HepG2 (cell line): ENCODE data around the gene SPAG6. TPM values are rescaled to one million over a fixed set of nuclear protein-coding genes. Genes with fewer than 3 reads are reported as not detected.

ENCODE experiments used
- ATRX ChIP-seq: sonication (generic); formaldehyde crosslinking; IDR thresholded peaks from 2 replicates; pipeline ENCODE4 v1.4.0; 2020; ENCODE audit warnings: missing genetic modification reagents, borderline replicate concordance
- BCL6 ChIP-seq: IDR thresholded peaks from 2 replicates; pipeline ENCODE4 v1.6.1; 2016; ENCODE audit warnings: missing genetic modification reagents, missing compliant biosample characterization
- FOXO1 ChIP-seq: sonication (generic); formaldehyde crosslinking; IDR thresholded peaks from 2 replicates; pipeline ENCODE4 v1.4.0; 2020; ENCODE audit warnings: missing genetic modification reagents
- GATAD2A ChIP-seq: IDR thresholded peaks from 2 replicates; pipeline ENCODE4 v1.6.1; 2016
- MBNL3 ChIP-seq: fragments of 250-450 bp; sonication (Bioruptor Pico); conservative IDR thresholded peaks from 2 replicates; pipeline ENCODE4 v1.8.0; 2022; ENCODE audit warnings: mild to moderate bottlenecking, inconsistent platforms
- MIER2 ChIP-seq: IDR thresholded peaks from 2 replicates; pipeline ENCODE4 v1.6.1; 2016; ENCODE audit warnings: missing biosample characterization, missing genetic modification reagents
- NCOA1 ChIP-seq: sonication (generic); formaldehyde crosslinking; IDR thresholded peaks from 2 replicates; pipeline ENCODE4 v1.9.0; 2021; ENCODE audit warnings: missing genetic modification reagents
- NFKB2 ChIP-seq: sonication (generic); formaldehyde crosslinking; IDR thresholded peaks from 2 replicates; pipeline ENCODE4 v1.4.0; 2020; ENCODE audit warnings: missing genetic modification reagents, borderline replicate concordance
- RNF2 ChIP-seq: fragments of 450-650 bp; conservative IDR thresholded peaks from 2 replicates; pipeline ENCODE4 v1.6.1; 2016; ENCODE audit warnings: low read depth
- SMARCE1 ChIP-seq: fragments of 450-650 bp; IDR thresholded peaks from 2 replicates; pipeline ENCODE4 v1.6.1; 2017; ENCODE audit warnings: borderline replicate concordance
- ZIK1 ChIP-seq: sonication (generic); formaldehyde crosslinking; IDR thresholded peaks from 2 replicates; pipeline ENCODE4 v1.5.0; 2020; ENCODE audit warnings: mild to moderate bottlenecking, low read depth, missing genetic modification reagents, borderline replicate concordance
- ZNF10 ChIP-seq: sonication (generic); formaldehyde crosslinking; IDR thresholded peaks from 2 replicates; pipeline ENCODE4 v1.4.0; 2020; ENCODE audit warnings: mild to moderate bottlenecking, low read depth, missing genetic modification reagents, borderline replicate concordance
- ZNF746 ChIP-seq: sonication (generic); formaldehyde crosslinking; IDR thresholded peaks from 2 replicates; pipeline ENCODE4 v1.8.0; 2022; ENCODE audit warnings: mild to moderate bottlenecking, missing genetic modification reagents
- ZNF777 ChIP-seq: sonication (generic); formaldehyde crosslinking; IDR thresholded peaks from 2 replicates; pipeline ENCODE4 v1.4.0; 2020; ENCODE audit warnings: missing genetic modification reagents
- ZNF83 ChIP-seq: sonication (generic); formaldehyde crosslinking; IDR thresholded peaks from 2 replicates; pipeline ENCODE4 v1.4.0; 2020; ENCODE audit warnings: missing genetic modification reagents, mild to moderate bottlenecking, borderline replicate concordance
- polyA plus RNA-seq, 8 experiments: library from polyadenylated mRNA; depleted of rRNA in 3 of 8; stranded (reverse) in 7 of 8; unstranded in 1 of 8; fragments of >200 nt; fragmentation: Illumina TruSeq in 4 of 8; extraction: Trizol in 4 of 8; gene quantifications; 2 replicates each; pipeline versions ENCODE4 v1.2.1 to v1.2.3, GENCODE V29; 2011 to 2016; ENCODE audit warnings: low read depth in 4 of 8, missing spikeins in 1 of 8, mixed read lengths in 1 of 8; ENCODE audit not compliant: insufficient read depth in 1 of 8
- total RNA-seq, 5 experiments: library from RNA; depleted of rRNA; stranded (reverse); fragments of >200 nt; fragmentation: Illumina TruSeq; extraction: Trizol; gene quantifications; 2 replicates each; pipeline ENCODE4 v1.2.3, GENCODE V29; 2016; ENCODE audit warnings: low read depth in 1 of 5
- TF ChIP-seq, protein P1 (sequence below): IDR thresholded peaks from 2 replicates; pipeline ENCODE4 v1.4.0; 2020; ENCODE audit warnings: mild to moderate bottlenecking, missing genetic modification reagents
- TF ChIP-seq, protein P2 (sequence below): sonication (generic); formaldehyde crosslinking; IDR thresholded peaks from 2 replicates; pipeline ENCODE4 v1.4.0; 2020; ENCODE audit warnings: missing genetic modification reagents, borderline replicate concordance
- TF ChIP-seq, protein P3 (sequence below): sonication (generic); formaldehyde crosslinking; IDR thresholded peaks from 2 replicates; pipeline ENCODE4 v1.5.1; 2020; ENCODE audit warnings: mild to moderate bottlenecking, moderate library complexity, missing genetic modification reagents
- TF ChIP-seq, protein P4 (sequence below): sonication (generic); formaldehyde crosslinking; IDR thresholded peaks from 2 replicates; pipeline ENCODE4 v1.4.0; 2020; ENCODE audit warnings: missing genetic modification reagents

The SPAG6 gene
- total and polyA plus RNA-seq, 2 of the 13 experiments (the other 11 are each of a cell fraction or from before 2014, with no cell fraction given): not detected

DNA sequence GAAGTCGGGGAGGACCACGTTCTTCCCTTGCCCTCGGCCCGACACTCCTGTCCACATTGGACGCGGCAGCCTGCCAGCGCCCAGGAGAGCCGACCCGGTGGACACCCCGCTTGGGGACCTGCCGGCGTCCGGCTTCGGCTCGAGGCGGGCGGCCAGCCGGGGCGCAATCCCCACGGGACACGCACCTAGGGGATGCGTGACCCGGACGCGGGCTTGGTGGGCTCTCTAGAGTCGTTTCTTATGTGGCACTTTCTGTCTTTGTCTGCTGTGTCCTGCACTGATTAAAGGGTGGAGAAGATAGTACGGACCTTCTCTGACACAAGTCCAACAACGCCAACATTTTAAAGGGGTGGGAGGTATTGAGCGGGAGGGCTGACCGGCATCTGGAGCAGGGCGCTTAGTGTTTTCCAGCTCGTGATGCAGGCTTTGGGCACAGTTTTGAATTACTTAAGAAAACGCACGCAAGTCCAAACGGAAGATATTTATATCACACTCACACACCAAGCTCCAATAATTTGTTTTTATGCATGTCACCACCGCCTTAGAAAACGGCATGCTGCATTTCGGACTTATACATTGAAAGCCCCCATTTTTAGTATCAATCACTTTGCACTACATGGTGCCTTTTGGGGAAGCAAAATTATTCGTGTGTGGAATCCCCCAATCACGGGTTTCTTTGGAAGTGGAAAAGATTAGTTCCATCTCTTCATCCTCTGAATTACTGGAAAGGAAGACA, 3.9 kb upstream of the SPAG6 start (continued):
- TF ChIP-seq, protein P1, sequence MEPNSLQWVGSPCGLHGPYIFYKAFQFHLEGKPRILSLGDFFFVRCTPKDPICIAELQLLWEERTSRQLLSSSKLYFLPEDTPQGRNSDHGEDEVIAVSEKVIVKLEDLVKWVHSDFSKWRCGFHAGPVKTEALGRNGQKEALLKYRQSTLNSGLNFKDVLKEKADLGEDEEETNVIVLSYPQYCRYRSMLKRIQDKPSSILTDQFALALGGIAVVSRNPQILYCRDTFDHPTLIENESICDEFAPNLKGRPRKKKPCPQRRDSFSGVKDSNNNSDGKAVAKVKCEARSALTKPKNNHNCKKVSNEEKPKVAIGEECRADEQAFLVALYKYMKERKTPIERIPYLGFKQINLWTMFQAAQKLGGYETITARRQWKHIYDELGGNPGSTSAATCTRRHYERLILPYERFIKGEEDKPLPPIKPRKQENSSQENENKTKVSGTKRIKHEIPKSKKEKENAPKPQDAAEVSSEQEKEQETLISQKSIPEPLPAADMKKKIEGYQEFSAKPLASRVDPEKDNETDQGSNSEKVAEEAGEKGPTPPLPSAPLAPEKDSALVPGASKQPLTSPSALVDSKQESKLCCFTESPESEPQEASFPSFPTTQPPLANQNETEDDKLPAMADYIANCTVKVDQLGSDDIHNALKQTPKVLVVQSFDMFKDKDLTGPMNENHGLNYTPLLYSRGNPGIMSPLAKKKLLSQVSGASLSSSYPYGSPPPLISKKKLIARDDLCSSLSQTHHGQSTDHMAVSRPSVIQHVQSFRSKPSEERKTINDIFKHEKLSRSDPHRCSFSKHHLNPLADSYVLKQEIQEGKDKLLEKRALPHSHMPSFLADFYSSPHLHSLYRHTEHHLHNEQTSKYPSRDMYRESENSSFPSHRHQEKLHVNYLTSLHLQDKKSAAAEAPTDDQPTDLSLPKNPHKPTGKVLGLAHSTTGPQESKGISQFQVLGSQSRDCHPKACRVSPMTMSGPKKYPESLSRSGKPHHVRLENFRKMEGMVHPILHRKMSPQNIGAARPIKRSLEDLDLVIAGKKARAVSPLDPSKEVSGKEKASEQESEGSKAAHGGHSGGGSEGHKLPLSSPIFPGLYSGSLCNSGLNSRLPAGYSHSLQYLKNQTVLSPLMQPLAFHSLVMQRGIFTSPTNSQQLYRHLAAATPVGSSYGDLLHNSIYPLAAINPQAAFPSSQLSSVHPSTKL: peak; percentile 13; the same call in 1 of the 2 replicates
- TF ChIP-seq NCOA1 (CRISPR knock-in tag) (no peak), FOXO1 (CRISPR knock-in tag) (no peak), MIER2 (no peak), RNF2 (0 out of 2 replicates have a peak, but pooled peaks have one; percentile 32), ZNF10 (CRISPR knock-in tag) (no peak), ZNF83 (CRISPR knock-in tag) (no peak), NFKB2 (CRISPR knock-in tag) (no peak), MBNL3 (no peak), SMARCE1 (no peak), ZIK1 (CRISPR knock-in tag) (no peak), ZNF777 (CRISPR knock-in tag) (no peak; the same call in 1 of the 2 replicates), BCL6 (CRISPR knock-in tag) (no peak), ZNF746 (CRISPR knock-in tag) (peak; percentile 40), ATRX (CRISPR knock-in tag) (no peak), GATAD2A (CRISPR knock-in tag) (no peak)
- TF ChIP-seq, protein P2, sequence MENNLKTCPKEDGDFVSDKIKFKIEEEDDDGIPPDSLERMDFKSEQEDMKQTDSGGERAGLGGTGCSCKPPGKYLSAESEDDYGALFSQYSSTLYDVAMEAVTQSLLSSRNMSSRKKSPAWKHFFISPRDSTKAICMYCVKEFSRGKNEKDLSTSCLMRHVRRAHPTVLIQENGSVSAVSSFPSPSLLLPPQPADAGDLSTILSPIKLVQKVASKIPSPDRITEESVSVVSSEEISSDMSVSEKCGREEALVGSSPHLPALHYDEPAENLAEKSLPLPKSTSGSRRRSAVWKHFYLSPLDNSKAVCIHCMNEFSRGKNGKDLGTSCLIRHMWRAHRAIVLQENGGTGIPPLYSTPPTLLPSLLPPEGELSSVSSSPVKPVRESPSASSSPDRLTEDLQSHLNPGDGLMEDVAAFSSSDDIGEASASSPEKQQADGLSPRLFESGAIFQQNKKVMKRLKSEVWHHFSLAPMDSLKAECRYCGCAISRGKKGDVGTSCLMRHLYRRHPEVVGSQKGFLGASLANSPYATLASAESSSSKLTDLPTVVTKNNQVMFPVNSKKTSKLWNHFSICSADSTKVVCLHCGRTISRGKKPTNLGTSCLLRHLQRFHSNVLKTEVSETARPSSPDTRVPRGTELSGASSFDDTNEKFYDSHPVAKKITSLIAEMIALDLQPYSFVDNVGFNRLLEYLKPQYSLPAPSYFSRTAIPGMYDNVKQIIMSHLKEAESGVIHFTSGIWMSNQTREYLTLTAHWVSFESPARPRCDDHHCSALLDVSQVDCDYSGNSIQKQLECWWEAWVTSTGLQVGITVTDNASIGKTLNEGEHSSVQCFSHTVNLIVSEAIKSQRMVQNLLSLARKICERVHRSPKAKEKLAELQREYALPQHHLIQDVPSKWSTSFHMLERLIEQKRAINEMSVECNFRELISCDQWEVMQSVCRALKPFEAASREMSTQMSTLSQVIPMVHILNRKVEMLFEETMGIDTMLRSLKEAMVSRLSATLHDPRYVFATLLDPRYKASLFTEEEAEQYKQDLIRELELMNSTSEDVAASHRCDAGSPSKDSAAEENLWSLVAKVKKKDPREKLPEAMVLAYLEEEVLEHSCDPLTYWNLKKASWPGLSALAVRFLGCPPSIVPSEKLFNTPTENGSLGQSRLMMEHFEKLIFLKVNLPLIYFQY (CRISPR knock-in tag): peak; percentile 4; the same call in 1 of the 2 replicates
- TF ChIP-seq, protein P3, sequence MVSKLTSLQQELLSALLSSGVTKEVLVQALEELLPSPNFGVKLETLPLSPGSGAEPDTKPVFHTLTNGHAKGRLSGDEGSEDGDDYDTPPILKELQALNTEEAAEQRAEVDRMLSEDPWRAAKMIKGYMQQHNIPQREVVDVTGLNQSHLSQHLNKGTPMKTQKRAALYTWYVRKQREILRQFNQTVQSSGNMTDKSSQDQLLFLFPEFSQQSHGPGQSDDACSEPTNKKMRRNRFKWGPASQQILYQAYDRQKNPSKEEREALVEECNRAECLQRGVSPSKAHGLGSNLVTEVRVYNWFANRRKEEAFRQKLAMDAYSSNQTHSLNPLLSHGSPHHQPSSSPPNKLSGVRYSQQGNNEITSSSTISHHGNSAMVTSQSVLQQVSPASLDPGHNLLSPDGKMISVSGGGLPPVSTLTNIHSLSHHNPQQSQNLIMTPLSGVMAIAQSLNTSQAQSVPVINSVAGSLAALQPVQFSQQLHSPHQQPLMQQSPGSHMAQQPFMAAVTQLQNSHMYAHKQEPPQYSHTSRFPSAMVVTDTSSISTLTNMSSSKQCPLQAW: no peak
- TF ChIP-seq, protein P4, sequence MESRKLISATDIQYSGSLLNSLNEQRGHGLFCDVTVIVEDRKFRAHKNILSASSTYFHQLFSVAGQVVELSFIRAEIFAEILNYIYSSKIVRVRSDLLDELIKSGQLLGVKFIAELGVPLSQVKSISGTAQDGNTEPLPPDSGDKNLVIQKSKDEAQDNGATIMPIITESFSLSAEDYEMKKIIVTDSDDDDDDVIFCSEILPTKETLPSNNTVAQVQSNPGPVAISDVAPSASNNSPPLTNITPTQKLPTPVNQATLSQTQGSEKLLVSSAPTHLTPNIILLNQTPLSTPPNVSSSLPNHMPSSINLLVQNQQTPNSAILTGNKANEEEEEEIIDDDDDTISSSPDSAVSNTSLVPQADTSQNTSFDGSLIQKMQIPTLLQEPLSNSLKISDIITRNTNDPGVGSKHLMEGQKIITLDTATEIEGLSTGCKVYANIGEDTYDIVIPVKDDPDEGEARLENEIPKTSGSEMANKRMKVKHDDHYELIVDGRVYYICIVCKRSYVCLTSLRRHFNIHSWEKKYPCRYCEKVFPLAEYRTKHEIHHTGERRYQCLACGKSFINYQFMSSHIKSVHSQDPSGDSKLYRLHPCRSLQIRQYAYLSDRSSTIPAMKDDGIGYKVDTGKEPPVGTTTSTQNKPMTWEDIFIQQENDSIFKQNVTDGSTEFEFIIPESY (CRISPR knock-in tag): no peak
